WI38 (cell line): ENCODE measurements around the gene BCL2L1.
A peak's percentile ranks its signal among the peaks of the same experiment; 100 is the strongest.

ENCODE experiments used
- H3K4me3 ChIP-seq: 2 replicates; pipeline ENCODE4 v1.5.1; 2011; ENCODE audit warnings: low read depth, mild to moderate bottlenecking, control low read depth, low read length
- TF ChIP-seq, protein P1 (sequence below): IDR thresholded peaks from 2 replicates; pipeline ENCODE4 v1.5.1; 2012; ENCODE audit warnings: low read depth, mild to moderate bottlenecking, control low read depth, low read length

BCL2L1 gene

DNA sequence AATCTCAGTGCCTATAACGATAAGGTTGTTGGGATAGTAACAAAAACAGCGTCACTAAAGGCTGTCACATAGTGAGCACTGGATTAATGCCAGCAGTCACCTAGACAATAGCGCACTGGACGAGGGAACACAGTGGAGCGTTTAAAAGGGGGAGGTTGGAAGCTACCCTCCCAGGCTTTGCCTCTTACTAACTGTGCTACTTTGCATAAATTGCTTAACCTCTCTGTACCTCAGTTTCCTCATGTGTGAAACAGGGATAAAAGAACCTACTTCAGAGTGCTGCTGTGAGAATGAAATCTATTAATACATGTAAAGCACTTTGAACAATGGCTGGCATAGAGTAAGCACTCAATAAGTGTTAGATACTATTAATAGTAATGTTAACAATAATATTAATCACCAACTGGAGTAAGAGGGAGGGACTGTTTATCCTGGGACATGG lies 10.5 kb downstream of the BCL2L1 start:
- TF ChIP-seq, protein P1, sequence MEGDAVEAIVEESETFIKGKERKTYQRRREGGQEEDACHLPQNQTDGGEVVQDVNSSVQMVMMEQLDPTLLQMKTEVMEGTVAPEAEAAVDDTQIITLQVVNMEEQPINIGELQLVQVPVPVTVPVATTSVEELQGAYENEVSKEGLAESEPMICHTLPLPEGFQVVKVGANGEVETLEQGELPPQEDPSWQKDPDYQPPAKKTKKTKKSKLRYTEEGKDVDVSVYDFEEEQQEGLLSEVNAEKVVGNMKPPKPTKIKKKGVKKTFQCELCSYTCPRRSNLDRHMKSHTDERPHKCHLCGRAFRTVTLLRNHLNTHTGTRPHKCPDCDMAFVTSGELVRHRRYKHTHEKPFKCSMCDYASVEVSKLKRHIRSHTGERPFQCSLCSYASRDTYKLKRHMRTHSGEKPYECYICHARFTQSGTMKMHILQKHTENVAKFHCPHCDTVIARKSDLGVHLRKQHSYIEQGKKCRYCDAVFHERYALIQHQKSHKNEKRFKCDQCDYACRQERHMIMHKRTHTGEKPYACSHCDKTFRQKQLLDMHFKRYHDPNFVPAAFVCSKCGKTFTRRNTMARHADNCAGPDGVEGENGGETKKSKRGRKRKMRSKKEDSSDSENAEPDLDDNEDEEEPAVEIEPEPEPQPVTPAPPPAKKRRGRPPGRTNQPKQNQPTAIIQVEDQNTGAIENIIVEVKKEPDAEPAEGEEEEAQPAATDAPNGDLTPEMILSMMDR = no peak
- H3K4me3 ChIP-seq = peak overlapping the region; percentile 51; the same call in 1 of the 2 replicates

DNA sequence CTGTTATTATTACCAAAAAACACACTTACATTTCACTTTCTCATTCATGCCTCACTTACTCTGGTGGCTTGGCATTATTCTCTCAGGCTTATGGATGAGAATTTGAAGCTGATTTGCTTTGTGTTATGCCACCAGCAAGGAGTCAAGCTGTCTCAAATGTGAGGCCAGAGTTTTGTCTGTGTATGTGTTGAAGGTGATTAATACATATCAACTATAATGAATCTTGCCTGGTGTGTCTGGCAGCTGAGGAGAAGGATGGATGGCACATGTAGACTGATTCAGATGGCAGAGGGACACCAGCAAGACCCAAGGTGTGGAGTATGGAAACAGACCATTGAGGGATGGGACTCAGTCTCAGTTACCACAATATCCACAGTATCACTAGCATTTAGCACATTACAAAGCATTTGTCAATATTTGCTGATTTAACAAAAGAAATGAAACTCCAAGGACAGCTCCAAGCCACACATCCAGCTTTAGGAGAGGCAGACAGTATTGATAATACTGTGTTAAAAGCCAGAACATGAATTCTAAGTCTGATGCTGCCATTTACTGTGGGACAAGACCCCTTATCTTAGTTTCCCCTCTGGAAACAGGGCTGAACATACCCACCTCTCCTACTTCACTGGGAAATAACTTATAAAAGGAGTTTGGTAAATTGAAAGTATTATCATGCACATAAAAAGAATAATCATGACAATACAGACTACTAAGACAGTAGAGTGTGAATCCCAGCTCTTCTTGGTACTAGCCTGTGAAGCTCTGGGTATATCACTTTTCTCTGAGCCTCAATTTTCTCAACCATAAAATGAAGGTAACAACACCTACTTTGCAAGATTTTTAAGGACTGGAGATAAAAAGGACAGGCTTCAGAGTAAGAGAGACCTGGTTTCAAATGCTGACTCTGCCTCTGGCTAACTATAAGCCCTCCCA lies 11.2 kb downstream of the BCL2L1 start:
- TF ChIP-seq, protein P1 = no peak
- H3K4me3 ChIP-seq = no peak overlapping the region

DNA sequence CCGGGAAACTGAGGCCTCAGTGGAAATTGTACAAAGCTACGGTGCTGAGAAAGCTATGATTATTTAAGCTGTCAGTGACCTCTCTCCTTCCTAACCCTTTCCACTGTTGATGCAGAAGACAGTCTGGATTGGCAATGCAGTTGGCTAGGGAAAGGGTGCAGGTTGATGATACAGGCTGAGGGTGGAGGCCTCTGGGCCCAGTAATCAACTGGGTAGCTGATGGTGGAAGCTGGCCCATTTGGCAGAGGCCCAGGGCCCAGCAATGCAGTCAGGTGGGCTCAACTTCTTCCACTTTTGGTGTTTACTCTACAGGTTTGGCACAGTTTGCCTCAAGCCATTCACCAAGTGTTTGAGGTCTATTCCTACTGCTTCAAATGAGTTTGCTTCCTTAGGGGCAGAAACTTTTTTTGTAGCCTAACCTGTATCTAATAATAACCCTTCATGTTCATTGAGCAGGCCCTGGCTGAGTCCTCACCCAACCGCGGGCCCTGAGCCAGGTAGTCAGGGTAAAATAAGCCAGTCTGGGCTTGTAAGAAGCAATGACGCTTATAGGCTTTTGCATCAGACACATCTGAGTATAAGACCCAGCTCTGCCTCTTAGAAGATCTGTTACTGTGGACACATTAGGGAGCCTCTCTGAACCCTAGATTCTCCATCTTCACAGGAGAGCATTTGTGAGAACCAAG lies 12.1 kb downstream of the BCL2L1 start:
- TF ChIP-seq, protein P1 = no peak
- no peak overlapping the region for H3K4me3 ChIP-seq

DNA sequence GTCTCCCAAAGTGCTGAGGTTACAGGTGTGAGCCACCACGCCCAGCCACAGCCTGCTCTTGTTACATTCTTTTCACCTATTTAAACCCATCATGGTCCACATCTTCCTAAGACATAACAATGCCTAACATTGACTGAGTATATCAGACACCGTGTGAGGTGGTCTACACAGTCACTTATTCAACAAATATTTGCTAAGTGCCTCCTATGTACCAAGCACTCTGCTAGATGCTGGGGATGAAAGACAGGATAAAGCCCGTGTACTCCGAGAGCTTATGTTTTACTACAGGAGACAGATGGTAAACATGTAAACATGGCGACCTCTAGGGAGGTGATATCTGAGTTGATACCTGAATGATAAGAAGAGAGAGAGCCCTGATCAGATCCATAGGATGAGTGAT lies 12.7 kb downstream of the BCL2L1 start:
- TF ChIP-seq, protein P1 = no peak
- H3K4me3 ChIP-seq = no peak overlapping the region

DNA sequence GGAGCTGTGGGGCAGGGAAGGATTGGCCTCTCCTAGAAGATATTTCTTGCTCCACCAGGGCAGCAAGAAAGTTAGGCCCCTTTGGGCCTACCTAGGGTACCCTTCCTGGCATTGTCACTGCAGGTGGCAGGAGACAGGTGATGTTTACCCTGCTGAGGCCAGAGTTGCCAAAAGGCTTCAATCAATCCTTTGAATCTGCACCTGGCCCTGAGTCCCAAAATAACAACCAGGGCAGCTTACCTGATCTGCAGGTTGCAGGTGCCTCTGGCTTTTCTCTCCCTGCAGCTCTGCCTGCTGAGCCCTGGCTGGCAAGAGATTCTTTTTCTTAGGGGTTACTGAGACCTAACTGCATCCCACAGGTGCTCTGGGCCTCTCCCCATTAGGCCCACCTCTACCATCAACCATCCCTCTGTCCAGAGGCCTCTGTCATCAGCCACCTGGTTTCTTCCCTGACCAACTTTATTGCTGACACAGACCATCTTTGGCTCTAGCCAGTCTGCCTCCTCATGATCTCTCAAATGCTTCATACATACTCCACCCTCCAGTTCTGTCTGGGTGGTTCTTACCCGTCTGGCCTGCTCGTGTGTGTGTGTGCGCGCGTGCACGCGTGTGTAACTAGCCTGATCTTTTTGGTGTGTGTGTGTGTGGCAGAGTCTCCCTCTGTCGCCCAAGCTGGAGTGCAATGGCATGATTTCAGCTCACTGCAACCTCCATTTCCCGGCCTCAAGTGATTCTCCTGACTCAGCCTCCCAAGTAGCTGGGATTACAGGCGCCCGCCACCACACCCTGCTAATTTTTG lies 13.7 kb downstream of the BCL2L1 start:
- TF ChIP-seq, protein P1 = no peak
- H3K4me3 ChIP-seq = no peak overlapping the region

DNA sequence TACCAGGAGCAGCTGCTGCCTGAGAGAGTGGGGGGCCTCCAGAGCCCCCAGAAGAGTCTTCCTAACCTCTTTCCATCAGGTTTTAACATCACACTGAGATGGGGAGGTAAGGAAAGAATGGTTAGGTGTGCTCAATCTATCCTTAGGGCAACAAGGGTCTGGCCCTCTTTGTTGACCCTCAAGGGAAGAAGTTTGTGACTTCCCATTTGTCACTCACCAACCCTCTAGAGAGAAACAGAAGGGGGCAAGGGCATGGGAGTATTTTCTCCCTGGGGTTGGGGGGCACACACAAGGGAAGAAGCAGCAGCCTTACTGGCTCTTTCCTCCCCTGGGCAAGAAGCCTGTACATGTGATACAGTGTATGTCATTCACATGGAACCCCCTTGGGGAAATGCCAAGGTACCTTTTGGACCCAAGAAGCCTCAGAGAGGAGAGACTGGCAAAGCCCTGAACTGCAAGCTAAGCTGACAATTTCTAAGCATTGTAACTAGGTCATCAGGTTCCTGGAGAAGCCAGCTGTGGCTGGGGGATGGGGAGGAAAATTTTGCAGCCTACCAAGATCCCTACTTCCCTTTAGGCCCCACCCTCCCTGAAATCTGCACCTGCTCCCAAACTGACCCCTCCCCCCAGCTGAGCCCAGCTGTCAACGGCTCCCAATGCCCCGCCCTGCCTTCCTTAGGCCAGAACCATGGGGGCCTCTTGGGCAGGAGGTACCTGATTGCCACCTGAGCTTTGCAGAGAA lies 14.5 kb downstream of the BCL2L1 start:
- no peak overlapping the region for H3K4me3 ChIP-seq
- TF ChIP-seq, protein P1 = no peak
